Stimulated activated CD4-positive, alpha-beta T cell treated with anti-CD3 and anti-CD28 coated beads, Interleukin-2, amount 100 ng/mL, for 24 hours (primary cell): Measurements from ENCODE around the gene TOMM40.
A peak's percentile ranks its signal among the peaks of the same experiment; 100 is the strongest.
"Not testable (repeated sequence)": the region's sequence is repeated elsewhere in the genome, so short reads cannot be mapped to it uniquely, and the experiment has no call there.

Experiments used
- DNase-seq, 2 donors: peaks; one replicate each; pipeline ENCODE4 v3.0.0-alpha.2; 2020

The TOMM40 gene

GRCh38 chr19:44900328-44901244 lies 9.5 kb downstream of the TOMM40 start:
- no peak for DNase-seq

- no peak for DNase-seq
These were observed 12.2 kb downstream of the TOMM40 start for GRCh38 chr19:44903216-44903601.

GRCh38 chr19:44903602-44904425 lies 12.8 kb downstream of the TOMM40 start:
- DNase-seq = peak; percentile 83 to 85

GRCh38 chr19:44904426-44904994 lies 13.5 kb downstream of the TOMM40 start:
- DNase-seq = peak in 1 of 2 donors; percentile 35

- no peak for DNase-seq
These were observed 14.5 kb downstream of the TOMM40 start, which contains the start of gene APOE for GRCh38 chr19:44905437-44906160. Gene APOE, plus strand, starts transcription at chr19:44905796. Its CDS starts 829 bp downstream, at chr19:44906625.

- no peak for DNase-seq
These were observed 16.6 kb downstream of the TOMM40 start for GRCh38 chr19:44907613-44908012.

GRCh38 chr19:44908074-44908835 lies 17.2 kb downstream of the TOMM40 start:
- no peak for DNase-seq

- no peak for DNase-seq
These were observed 17.8 kb downstream of the TOMM40 start for GRCh38 chr19:44908836-44909261.

GRCh38 chr19:44909775-44910174 lies 18.7 kb downstream of the TOMM40 start:
- DNase-seq = no peak

- DNase-seq = not testable (repeated sequence)
These were observed 20.8 kb downstream of the TOMM40 start for GRCh38 chr19:44911896-44912295.

GRCh38 chr19:44912854-44913253 lies 21.8 kb downstream of the TOMM40 start:
- no peak for DNase-seq

- not testable (repeated sequence) for DNase-seq
These were observed 22.7 kb downstream of the TOMM40 start for GRCh38 chr19:44913512-44914432.

GRCh38 chr19:44914433-44915206 lies 23.6 kb downstream of the TOMM40 start, which contains the start of gene APOC1:
Gene APOC1, plus strand, starts transcription at chr19:44914608. Its CDS starts 284 bp downstream, at chr19:44914892.
- peak; percentile 79 to 82 for DNase-seq

GRCh38 chr19:44924243-44924725 lies 33.2 kb downstream of the TOMM40 start:
- DNase-seq = no peak

GRCh38 chr19:44925114-44925891 lies 34.2 kb downstream of the TOMM40 start:
- no peak for DNase-seq

- DNase-seq = not testable (repeated sequence)
These were observed 35.4 kb downstream of the TOMM40 start for GRCh38 chr19:44926245-44927077.

GRCh38 chr19:44927746-44928145 lies 36.7 kb downstream of the TOMM40 start:
- no peak for DNase-seq

GRCh38 chr19:44930088-44930487 lies 39.0 kb downstream of the TOMM40 start:
- DNase-seq = no peak
